Skeletal muscle tissue (tissue), 4 donors: ENCODE data around the gene NEU3. TPM values are rescaled to one million over a fixed set of nuclear protein-coding genes. Genes with fewer than 3 reads are reported as not detected.
"Not testable (repeated sequence)": the region's sequence is repeated elsewhere in the genome, so short reads cannot be mapped to it uniquely, and the experiment has no call there.

ENCODE experiments used
- H3K27ac ChIP-seq: one replicate; pipeline ENCODE4 v1.7.0; 2013; ENCODE audit warnings: mild to moderate bottlenecking, low read depth, low read length, inconsistent platforms
- H3K27me3 ChIP-seq, 3 donors: one replicate each; pipeline ENCODE4 v1.7.0; 2013; ENCODE audit warnings: low read length in 3 of 3; ENCODE audit not compliant: control insufficient read depth in 3 of 3, insufficient read depth in 3 of 3
- H3K36me3 ChIP-seq, 3 donors: one replicate each; pipeline ENCODE4 v1.7.0; 2013; ENCODE audit warnings: low read length in 3 of 3; ENCODE audit not compliant: control insufficient read depth in 3 of 3, insufficient read depth in 3 of 3
- H3K4me1 ChIP-seq, 3 donors: one replicate each; pipeline ENCODE4 v1.7.0; 2013; ENCODE audit warnings: low read length in 3 of 3, mild to moderate bottlenecking in 3 of 3; ENCODE audit not compliant: control insufficient read depth in 3 of 3, insufficient read depth in 3 of 3
- H3K4me3 ChIP-seq, 3 donors: one replicate each; pipeline ENCODE4 v1.7.0; 2013; ENCODE audit warnings: low read length in 3 of 3
- H3K9ac ChIP-seq, 3 donors: one replicate each; pipeline ENCODE4 v1.7.0; 2013; ENCODE audit warnings: low read length in 3 of 3, mild to moderate bottlenecking in 3 of 3, moderate library complexity in 2 of 3, low read depth in 1 of 3
- H3K9me3 ChIP-seq, 3 donors: one replicate each; pipeline ENCODE4 v1.7.0; 2013; ENCODE audit warnings: low read length in 3 of 3; ENCODE audit not compliant: control insufficient read depth in 3 of 3
- total RNA-seq: library from RNA; depleted of rRNA; stranded (reverse); fragments of >200 nt; gene quantifications from one replicate; pipeline ENCODE4 v1.2.3, GENCODE V29; 2014
- donor health status: Osteomylitis.

NEU3 gene
- total RNA-seq, 1 donor from 2014 or later: 19.8 TPM

- Histone ChIP-seq H3K9ac (no peak overlapping the region), H3K27ac (no peak overlapping the region), H3K9me3 (no peaks in the 10 kb centered on the region), H3K4me3 (no peak overlapping the region), H3K27me3 (no peaks in the 10 kb centered on the region), H3K36me3 (peaks cover 19 to 28% (median 23%) of the 10 kb centered on the region in 3 donors), H3K4me1 (no peaks in the 10 kb centered on the region)
Measured at GRCh38 chr11:75002516-75002915, 13.8 kb downstream of the NEU3 start.

GRCh38 chr11:75004215-75004614, 15.5 kb downstream of the NEU3 start:
- peaks cover 25 to 32% (median 30%) of the 10 kb centered on the region in 3 donors for H3K36me3 ChIP-seq
- no peak overlapping the region for H3K27ac ChIP-seq

GRCh38 chr11:75011357-75011756, 22.6 kb downstream of the NEU3 start:
- no peak overlapping the region for H3K4me3 ChIP-seq
- H3K9me3 ChIP-seq: no peaks in the 10 kb centered on the region
- no peaks in the 10 kb centered on the region for H3K27me3 ChIP-seq
- peaks cover 15 to 21% (median 18%) of the 10 kb centered on the region in 3 donors for H3K36me3 ChIP-seq
- H3K9ac ChIP-seq: peak overlapping the region in 1 of 3 donors; percentile 34
- H3K27ac ChIP-seq: peak overlapping the region; percentile 96
- H3K4me1 ChIP-seq: peaks cover 33 to 63% (median 48%) of the 10 kb centered on the region in 3 donors

More at GRCh38 chr11:75004215-75004614, 15.5 kb downstream of the NEU3 start:
- Histone ChIP-seq H3K4me3 (no peak overlapping the region), H3K4me1 (no peaks in the 10 kb centered on the region), H3K27me3 (no peaks in the 10 kb centered on the region), H3K9me3 (no peaks in the 10 kb centered on the region), H3K9ac (no peak overlapping the region)

GRCh38 chr11:75011872-75012271, 23.1 kb downstream of the NEU3 start:
- no peaks in the 10 kb centered on the region for H3K9me3 ChIP-seq

GRCh38 chr11:75013051-75013450, 24.3 kb downstream of the NEU3 start:
- peaks cover 0 to 12% (median 2%) of the 10 kb centered on the region in 3 donors for H3K36me3 ChIP-seq

More at GRCh38 chr11:75011872-75012271, 23.1 kb downstream of the NEU3 start:
- no peaks in the 10 kb centered on the region for H3K27me3 ChIP-seq
- no peak overlapping the region for H3K9ac ChIP-seq
- H3K4me3 ChIP-seq: no peak overlapping the region
- H3K36me3 ChIP-seq: peaks cover 10 to 16% (median 13%) of the 10 kb centered on the region in 3 donors
- H3K4me1 ChIP-seq: peaks cover 33 to 68% (median 48%) of the 10 kb centered on the region in 3 donors
- peak overlapping the region; percentile 96 for H3K27ac ChIP-seq

GRCh38 chr11:75014129-75014528, 25.4 kb downstream of the NEU3 start:
- H3K27ac ChIP-seq: peak overlapping the region; percentile 96
- peaks cover 33 to 69% (median 48%) of the 10 kb centered on the region in 3 donors for H3K4me1 ChIP-seq

More at GRCh38 chr11:75013051-75013450, 24.3 kb downstream of the NEU3 start:
- Histone ChIP-seq H3K9me3 (no peaks in the 10 kb centered on the region), H3K27ac (peak overlapping the region; percentile 96), H3K9ac (peak overlapping the region in 2 of 3 donors; percentile 26 to 34), H3K4me1 (peaks cover 33 to 69% (median 48%) of the 10 kb centered on the region in 3 donors), H3K4me3 (no peak overlapping the region), H3K27me3 (no peaks in the 10 kb centered on the region)

GRCh38 chr11:75019200-75019599, 30.5 kb downstream of the NEU3 start:
- H3K27me3 ChIP-seq, H3K36me3 ChIP-seq, H3K9ac ChIP-seq, H3K4me3 ChIP-seq, H3K27ac ChIP-seq, H3K9me3 ChIP-seq: not testable (repeated sequence)
- H3K4me1 ChIP-seq: peaks cover 27 to 60% (median 53%) of the 10 kb centered on the region in 3 donors

More at GRCh38 chr11:75014129-75014528, 25.4 kb downstream of the NEU3 start:
- Histone ChIP-seq H3K27me3 (no peaks in the 10 kb centered on the region), H3K4me3 (no peak overlapping the region), H3K9me3 (no peaks in the 10 kb centered on the region), H3K36me3 (peaks cover 0 to 7% (median 0%) of the 10 kb centered on the region in 3 donors), H3K9ac (peak overlapping the region in 1 of 3 donors; percentile 40)

- not testable (repeated sequence) for H3K9me3 ChIP-seq, H3K4me3 ChIP-seq, H3K27me3 ChIP-seq, H3K36me3 ChIP-seq, H3K9ac ChIP-seq, H3K27ac ChIP-seq
- H3K4me1 ChIP-seq: peaks cover 24 to 58% (median 50%) of the 10 kb centered on the region in 3 donors
Measured at GRCh38 chr11:75020328-75020727, 31.6 kb downstream of the NEU3 start.

GRCh38 chr11:75022296-75022695, 33.6 kb downstream of the NEU3 start:
- H3K9me3 ChIP-seq: no peaks in the 10 kb centered on the region
- no peak overlapping the region for H3K4me3 ChIP-seq
- H3K27me3 ChIP-seq: no peaks in the 10 kb centered on the region
- H3K4me1 ChIP-seq: peaks cover 24 to 43% (median 40%) of the 10 kb centered on the region in 3 donors
- no peak overlapping the region for H3K27ac ChIP-seq
- H3K36me3 ChIP-seq: no peaks in the 10 kb centered on the region
- peak overlapping the region in 1 of 3 donors; percentile 33 for H3K9ac ChIP-seq

- Histone ChIP-seq H3K27ac (peak overlapping the region; percentile 6), H3K27me3 (no peaks in the 10 kb centered on the region)
Measured at GRCh38 chr11:75022759-75023396, 34.1 kb downstream of the NEU3 start.

More at GRCh38 chr11:75022759-75023396, 34.1 kb downstream of the NEU3 start:
- Histone ChIP-seq H3K36me3 (no peaks in the 10 kb centered on the region), H3K4me1 (peaks cover 26 to 47% (median 43%) of the 10 kb centered on the region in 3 donors), H3K9ac (peak overlapping the region in 2 of 3 donors; percentile 22 to 34), H3K4me3 (no peak overlapping the region), H3K9me3 (no peaks in the 10 kb centered on the region)
